Neural cell (in vitro differentiated cells): ENCODE data around the gene JCHAIN.
"Not testable (repeated sequence)": the region's sequence is repeated elsewhere in the genome, so short reads cannot be mapped to it uniquely, and the experiment has no call there.

ENCODE experiments used
- EP300 ChIP-seq: fragments of 450-650 bp; conservative IDR thresholded peaks from 2 replicates; pipeline ENCODE4 v1.6.1; 2014; ENCODE audit warnings: antibody characterized with exemption, mild to moderate bottlenecking, moderate library complexity; ENCODE audit not compliant: poor library complexity, severe bottlenecking
- MXI1 ChIP-seq: fragments of 450-650 bp; conservative IDR thresholded peaks from 2 replicates; pipeline ENCODE4 v1.6.1; 2014; ENCODE audit warnings: antibody characterized with exemption, mild to moderate bottlenecking; ENCODE audit not compliant: poor library complexity, severe bottlenecking
- POLR2AphosphoS5 ChIP-seq: IDR thresholded peaks from 2 replicates; pipeline ENCODE4 v1.6.1; 2012
- SMC3 ChIP-seq: fragments of 450-650 bp; conservative IDR thresholded peaks from 2 replicates; pipeline ENCODE4 v1.6.1; 2014; ENCODE audit warnings: antibody characterized with exemption, mild to moderate bottlenecking, moderate library complexity; ENCODE audit not compliant: poor library complexity
- TAF1 ChIP-seq: IDR thresholded peaks from 2 replicates; pipeline ENCODE4 v1.6.1; 2012; ENCODE audit warnings: low read depth
- TF ChIP-seq, protein P1 (sequence below): fragments of 450-650 bp; IDR thresholded peaks from 2 replicates; pipeline ENCODE4 v1.5.1; 2014; ENCODE audit warnings: antibody characterized with exemption, mild to moderate bottlenecking, moderate library complexity; ENCODE audit not compliant: poor library complexity, severe bottlenecking
- TF ChIP-seq, protein P2 (sequence below): IDR thresholded peaks from 2 replicates; pipeline ENCODE4 v1.6.1; 2012; ENCODE audit warnings: borderline replicate concordance

- TF ChIP-seq, protein P1, sequence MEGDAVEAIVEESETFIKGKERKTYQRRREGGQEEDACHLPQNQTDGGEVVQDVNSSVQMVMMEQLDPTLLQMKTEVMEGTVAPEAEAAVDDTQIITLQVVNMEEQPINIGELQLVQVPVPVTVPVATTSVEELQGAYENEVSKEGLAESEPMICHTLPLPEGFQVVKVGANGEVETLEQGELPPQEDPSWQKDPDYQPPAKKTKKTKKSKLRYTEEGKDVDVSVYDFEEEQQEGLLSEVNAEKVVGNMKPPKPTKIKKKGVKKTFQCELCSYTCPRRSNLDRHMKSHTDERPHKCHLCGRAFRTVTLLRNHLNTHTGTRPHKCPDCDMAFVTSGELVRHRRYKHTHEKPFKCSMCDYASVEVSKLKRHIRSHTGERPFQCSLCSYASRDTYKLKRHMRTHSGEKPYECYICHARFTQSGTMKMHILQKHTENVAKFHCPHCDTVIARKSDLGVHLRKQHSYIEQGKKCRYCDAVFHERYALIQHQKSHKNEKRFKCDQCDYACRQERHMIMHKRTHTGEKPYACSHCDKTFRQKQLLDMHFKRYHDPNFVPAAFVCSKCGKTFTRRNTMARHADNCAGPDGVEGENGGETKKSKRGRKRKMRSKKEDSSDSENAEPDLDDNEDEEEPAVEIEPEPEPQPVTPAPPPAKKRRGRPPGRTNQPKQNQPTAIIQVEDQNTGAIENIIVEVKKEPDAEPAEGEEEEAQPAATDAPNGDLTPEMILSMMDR = not testable (repeated sequence)
- not testable (repeated sequence) for TF ChIP-seq POLR2AphosphoS5, SMC3, TAF1, EP300, MXI1
- TF ChIP-seq, protein P2, sequence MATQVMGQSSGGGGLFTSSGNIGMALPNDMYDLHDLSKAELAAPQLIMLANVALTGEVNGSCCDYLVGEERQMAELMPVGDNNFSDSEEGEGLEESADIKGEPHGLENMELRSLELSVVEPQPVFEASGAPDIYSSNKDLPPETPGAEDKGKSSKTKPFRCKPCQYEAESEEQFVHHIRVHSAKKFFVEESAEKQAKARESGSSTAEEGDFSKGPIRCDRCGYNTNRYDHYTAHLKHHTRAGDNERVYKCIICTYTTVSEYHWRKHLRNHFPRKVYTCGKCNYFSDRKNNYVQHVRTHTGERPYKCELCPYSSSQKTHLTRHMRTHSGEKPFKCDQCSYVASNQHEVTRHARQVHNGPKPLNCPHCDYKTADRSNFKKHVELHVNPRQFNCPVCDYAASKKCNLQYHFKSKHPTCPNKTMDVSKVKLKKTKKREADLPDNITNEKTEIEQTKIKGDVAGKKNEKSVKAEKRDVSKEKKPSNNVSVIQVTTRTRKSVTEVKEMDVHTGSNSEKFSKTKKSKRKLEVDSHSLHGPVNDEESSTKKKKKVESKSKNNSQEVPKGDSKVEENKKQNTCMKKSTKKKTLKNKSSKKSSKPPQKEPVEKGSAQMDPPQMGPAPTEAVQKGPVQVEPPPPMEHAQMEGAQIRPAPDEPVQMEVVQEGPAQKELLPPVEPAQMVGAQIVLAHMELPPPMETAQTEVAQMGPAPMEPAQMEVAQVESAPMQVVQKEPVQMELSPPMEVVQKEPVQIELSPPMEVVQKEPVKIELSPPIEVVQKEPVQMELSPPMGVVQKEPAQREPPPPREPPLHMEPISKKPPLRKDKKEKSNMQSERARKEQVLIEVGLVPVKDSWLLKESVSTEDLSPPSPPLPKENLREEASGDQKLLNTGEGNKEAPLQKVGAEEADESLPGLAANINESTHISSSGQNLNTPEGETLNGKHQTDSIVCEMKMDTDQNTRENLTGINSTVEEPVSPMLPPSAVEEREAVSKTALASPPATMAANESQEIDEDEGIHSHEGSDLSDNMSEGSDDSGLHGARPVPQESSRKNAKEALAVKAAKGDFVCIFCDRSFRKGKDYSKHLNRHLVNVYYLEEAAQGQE = not testable (repeated sequence)
Measured at GRCh38 chr4:70650741-70651140, 15.6 kb downstream of the JCHAIN start.
